D341Med (cell line): ENCODE data around the gene SLC48A1.
A peak's percentile ranks its signal among the peaks of the same experiment; 100 is the strongest.

Source experiments
- DNase-seq: peaks from one replicate; pipeline ENCODE4 v3.0.0; 2012; ENCODE audit warnings: low spot score

Gene SLC48A1

GRCh38 chr12:47744005-47744651, 28.9 kb upstream of the SLC48A1 start:
- DNase-seq, result peak; percentile 58

- DNase-seq, result no peak
Observed at GRCh38 chr12:47744778-47745436, 28.1 kb upstream of the SLC48A1 start.

- DNase-seq, result no peak
Observed at GRCh38 chr12:47745485-47746041, 27.5 kb upstream of the SLC48A1 start.

- no peak for DNase-seq
Observed at GRCh38 chr12:47746073-47746472, 27.0 kb upstream of the SLC48A1 start.

GRCh38 chr12:47746523-47746922, 26.5 kb upstream of the SLC48A1 start:
- DNase-seq, result no peak

- no peak for DNase-seq
Observed at GRCh38 chr12:47747126-47747525, 25.9 kb upstream of the SLC48A1 start.

GRCh38 chr12:47747596-47748506, 25.2 kb upstream of the SLC48A1 start:
- DNase-seq, result no peak

GRCh38 chr12:47748507-47748828, 24.6 kb upstream of the SLC48A1 start:
- no peak for DNase-seq

- no peak for DNase-seq
Observed at GRCh38 chr12:47748899-47749298, 24.1 kb upstream of the SLC48A1 start.

GRCh38 chr12:47750229-47750798, 22.7 kb upstream of the SLC48A1 start:
- no peak for DNase-seq

- no peak for DNase-seq
Observed at GRCh38 chr12:47750916-47751470, 22.0 kb upstream of the SLC48A1 start.

GRCh38 chr12:47751561-47751960, 21.5 kb upstream of the SLC48A1 start:
- DNase-seq, result no peak

- no peak for DNase-seq
Observed at GRCh38 chr12:47752121-47752520, 20.9 kb upstream of the SLC48A1 start.

GRCh38 chr12:47752552-47752951, 20.5 kb upstream of the SLC48A1 start:
- no peak for DNase-seq

- DNase-seq, result no peak
Observed at GRCh38 chr12:47753021-47754001, 19.7 kb upstream of the SLC48A1 start.

- no peak for DNase-seq
Observed at GRCh38 chr12:47754126-47754525, 18.9 kb upstream of the SLC48A1 start.

- no peak for DNase-seq
Observed at GRCh38 chr12:47754881-47755280, 18.2 kb upstream of the SLC48A1 start.

GRCh38 chr12:47755655-47756562, 17.1 kb upstream of the SLC48A1 start:
- DNase-seq, result no peak

- no peak for DNase-seq
Observed at GRCh38 chr12:47757364-47757839, 15.6 kb upstream of the SLC48A1 start.
